ENCODE measurements around the gene ING4. TPM values are rescaled to one million over a fixed set of nuclear protein-coding genes. Genes with fewer than 3 reads are reported as not detected.

Gene ING4
- total RNA-seq, 1 experiment from 2014 or later = 23.0 TPM

DNA sequence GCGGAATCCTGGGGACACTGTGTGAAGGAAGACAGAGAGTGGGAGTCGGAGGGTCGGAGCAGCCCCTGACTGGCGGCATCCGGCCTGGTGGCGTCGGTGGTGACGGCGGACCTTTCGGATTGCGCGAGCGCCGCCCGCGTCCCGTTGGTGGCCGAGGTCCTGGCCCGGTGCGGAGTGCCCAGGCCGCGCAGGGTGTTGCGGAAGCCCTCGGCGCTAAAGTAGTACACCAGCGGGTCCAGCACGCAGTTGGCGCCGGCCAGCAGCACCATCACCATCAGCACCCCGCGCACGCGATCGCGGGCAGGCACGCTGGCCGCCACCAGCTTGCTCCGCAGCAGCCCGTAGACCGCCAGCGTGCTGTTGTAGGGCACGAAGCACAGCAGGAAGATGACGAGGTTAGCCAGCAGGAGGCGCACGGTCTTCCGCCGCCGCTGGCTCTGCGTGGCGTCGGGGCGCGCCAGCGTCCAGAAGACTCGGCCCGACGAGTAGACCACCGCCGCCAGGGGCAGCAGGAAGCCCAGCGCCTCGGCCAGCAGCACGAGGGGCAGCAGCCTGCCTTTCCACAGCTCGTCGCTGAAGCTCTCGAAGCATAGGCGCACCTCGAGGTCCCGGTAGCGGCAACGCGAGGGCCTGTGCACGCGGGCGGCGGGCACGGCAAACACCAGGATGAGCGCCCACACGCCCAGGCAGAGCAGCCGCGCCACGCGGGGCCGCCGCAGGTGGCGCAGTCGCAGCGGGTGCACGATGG, 42.6 kb downstream of the ING4 start (continued):
- TF ChIP-seq, protein P1, sequence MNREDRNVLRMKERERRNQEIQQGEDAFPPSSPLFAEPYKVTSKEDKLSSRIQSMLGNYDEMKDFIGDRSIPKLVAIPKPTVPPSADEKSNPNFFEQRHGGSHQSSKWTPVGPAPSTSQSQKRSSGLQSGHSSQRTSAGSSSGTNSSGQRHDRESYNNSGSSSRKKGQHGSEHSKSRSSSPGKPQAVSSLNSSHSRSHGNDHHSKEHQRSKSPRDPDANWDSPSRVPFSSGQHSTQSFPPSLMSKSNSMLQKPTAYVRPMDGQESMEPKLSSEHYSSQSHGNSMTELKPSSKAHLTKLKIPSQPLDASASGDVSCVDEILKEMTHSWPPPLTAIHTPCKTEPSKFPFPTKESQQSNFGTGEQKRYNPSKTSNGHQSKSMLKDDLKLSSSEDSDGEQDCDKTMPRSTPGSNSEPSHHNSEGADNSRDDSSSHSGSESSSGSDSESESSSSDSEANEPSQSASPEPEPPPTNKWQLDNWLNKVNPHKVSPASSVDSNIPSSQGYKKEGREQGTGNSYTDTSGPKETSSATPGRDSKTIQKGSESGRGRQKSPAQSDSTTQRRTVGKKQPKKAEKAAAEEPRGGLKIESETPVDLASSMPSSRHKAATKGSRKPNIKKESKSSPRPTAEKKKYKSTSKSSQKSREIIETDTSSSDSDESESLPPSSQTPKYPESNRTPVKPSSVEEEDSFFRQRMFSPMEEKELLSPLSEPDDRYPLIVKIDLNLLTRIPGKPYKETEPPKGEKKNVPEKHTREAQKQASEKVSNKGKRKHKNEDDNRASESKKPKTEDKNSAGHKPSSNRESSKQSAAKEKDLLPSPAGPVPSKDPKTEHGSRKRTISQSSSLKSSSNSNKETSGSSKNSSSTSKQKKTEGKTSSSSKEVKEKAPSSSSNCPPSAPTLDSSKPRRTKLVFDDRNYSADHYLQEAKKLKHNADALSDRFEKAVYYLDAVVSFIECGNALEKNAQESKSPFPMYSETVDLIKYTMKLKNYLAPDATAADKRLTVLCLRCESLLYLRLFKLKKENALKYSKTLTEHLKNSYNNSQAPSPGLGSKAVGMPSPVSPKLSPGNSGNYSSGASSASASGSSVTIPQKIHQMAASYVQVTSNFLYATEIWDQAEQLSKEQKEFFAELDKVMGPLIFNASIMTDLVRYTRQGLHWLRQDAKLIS (CRISPR knock-in tag; IDR thresholded peaks at IDR 0.05; ENCODE audit: borderline replicate concordance) = peak; percentile 98
- TF ChIP-seq ZNF423 (CRISPR knock-in tag; IDR thresholded peaks at IDR 0.05) = no peak
- TF ChIP-seq NFYB (CRISPR knock-in tag; conservative IDR thresholded peaks at IDR 0.05; ENCODE audit: low read depth) = no peak; the same call in 1 of the 2 replicates
- peak; percentile 85; the same call in 1 of the 2 replicates for TF ChIP-seq ATF1 (CRISPR knock-in tag; IDR thresholded peaks at IDR 0.05)
- peak; percentile 94 for TF ChIP-seq TEAD1 (CRISPR knock-in tag; IDR thresholded peaks at IDR 0.05)
- TF ChIP-seq ZNF512 (CRISPR knock-in tag; IDR thresholded peaks at IDR 0.05; ENCODE audit: borderline replicate concordance) = no peak
- TF ChIP-seq ZNF232 (CRISPR knock-in tag; IDR thresholded peaks at IDR 0.05) = peak; percentile 92
- TF ChIP-seq, protein P2, sequence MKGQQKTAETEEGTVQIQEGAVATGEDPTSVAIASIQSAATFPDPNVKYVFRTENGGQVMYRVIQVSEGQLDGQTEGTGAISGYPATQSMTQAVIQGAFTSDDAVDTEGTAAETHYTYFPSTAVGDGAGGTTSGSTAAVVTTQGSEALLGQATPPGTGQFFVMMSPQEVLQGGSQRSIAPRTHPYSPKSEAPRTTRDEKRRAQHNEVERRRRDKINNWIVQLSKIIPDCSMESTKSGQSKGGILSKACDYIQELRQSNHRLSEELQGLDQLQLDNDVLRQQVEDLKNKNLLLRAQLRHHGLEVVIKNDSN (CRISPR knock-in tag; IDR thresholded peaks at IDR 0.05) = peak; percentile 69
- TF ChIP-seq, protein P3, sequence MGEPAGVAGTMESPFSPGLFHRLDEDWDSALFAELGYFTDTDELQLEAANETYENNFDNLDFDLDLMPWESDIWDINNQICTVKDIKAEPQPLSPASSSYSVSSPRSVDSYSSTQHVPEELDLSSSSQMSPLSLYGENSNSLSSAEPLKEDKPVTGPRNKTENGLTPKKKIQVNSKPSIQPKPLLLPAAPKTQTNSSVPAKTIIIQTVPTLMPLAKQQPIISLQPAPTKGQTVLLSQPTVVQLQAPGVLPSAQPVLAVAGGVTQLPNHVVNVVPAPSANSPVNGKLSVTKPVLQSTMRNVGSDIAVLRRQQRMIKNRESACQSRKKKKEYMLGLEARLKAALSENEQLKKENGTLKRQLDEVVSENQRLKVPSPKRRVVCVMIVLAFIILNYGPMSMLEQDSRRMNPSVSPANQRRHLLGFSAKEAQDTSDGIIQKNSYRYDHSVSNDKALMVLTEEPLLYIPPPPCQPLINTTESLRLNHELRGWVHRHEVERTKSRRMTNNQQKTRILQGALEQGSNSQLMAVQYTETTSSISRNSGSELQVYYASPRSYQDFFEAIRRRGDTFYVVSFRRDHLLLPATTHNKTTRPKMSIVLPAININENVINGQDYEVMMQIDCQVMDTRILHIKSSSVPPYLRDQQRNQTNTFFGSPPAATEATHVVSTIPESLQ (CRISPR knock-in tag; IDR thresholded peaks at IDR 0.05) = no peak; the same call in 1 of the 2 replicates
- TF ChIP-seq, protein P4, sequence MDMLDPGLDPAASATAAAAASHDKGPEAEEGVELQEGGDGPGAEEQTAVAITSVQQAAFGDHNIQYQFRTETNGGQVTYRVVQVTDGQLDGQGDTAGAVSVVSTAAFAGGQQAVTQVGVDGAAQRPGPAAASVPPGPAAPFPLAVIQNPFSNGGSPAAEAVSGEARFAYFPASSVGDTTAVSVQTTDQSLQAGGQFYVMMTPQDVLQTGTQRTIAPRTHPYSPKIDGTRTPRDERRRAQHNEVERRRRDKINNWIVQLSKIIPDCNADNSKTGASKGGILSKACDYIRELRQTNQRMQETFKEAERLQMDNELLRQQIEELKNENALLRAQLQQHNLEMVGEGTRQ (CRISPR knock-in tag; IDR thresholded peaks at IDR 0.05) = no peak; the same call in 1 of the 2 replicates
- TF ChIP-seq CREM (CRISPR knock-in tag; IDR thresholded peaks at IDR 0.05) = peak; percentile 84
- peak; percentile 98 for TF ChIP-seq SMAD3 (CRISPR knock-in tag; IDR thresholded peaks at IDR 0.05; ENCODE audit: borderline replicate concordance)
- 0 out of 2 replicates have a peak, but pooled peaks have one; percentile 66 for TF ChIP-seq IRF2 (CRISPR knock-in tag; IDR thresholded peaks at IDR 0.05; ENCODE audit: borderline replicate concordance, low read depth)
- peak; percentile 21; the same call in 1 of the 2 replicates for TF ChIP-seq ZNF263 (CRISPR knock-in tag; IDR thresholded peaks at IDR 0.05; ENCODE audit: low read depth)
- TF ChIP-seq ZNF396 (CRISPR knock-in tag; IDR thresholded peaks at IDR 0.05; ENCODE audit: borderline replicate concordance) = no peak
- TF ChIP-seq OVOL2 (CRISPR knock-in tag; IDR thresholded peaks at IDR 0.05; ENCODE audit: borderline replicate concordance) = no peak
- peak; percentile 99 for TF ChIP-seq MAX (CRISPR knock-in tag; IDR thresholded peaks at IDR 0.05)
- TF ChIP-seq, protein P5, sequence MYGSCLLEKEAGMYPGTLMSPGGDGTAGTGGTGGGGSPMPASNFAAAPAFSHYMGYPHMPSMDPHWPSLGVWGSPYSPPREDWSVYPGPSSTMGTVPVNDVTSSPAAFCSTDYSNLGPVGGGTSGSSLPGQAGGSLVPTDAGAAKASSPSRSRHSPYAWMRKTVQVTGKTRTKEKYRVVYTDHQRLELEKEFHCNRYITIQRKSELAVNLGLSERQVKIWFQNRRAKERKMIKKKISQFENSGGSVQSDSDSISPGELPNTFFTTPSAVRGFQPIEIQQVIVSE (CRISPR knock-in tag; IDR thresholded peaks at IDR 0.05; ENCODE audit: borderline replicate concordance) = no peak
- TF ChIP-seq ZNF281 (CRISPR knock-in tag; IDR thresholded peaks at IDR 0.05) = peak; percentile 93
- TF ChIP-seq NR3C1 (CRISPR knock-in tag; conservative IDR thresholded peaks at IDR 0.05; ENCODE audit: low read depth) = peak; percentile 83; the same call in 1 of the 2 replicates
- TF ChIP-seq CBFB (CRISPR knock-in tag; IDR thresholded peaks at IDR 0.05; ENCODE audit: low read depth) = peak; percentile 76; the same call in 1 of the 2 replicates
- TF ChIP-seq ESRRA (CRISPR knock-in tag; IDR thresholded peaks at IDR 0.05; ENCODE audit: borderline replicate concordance) = peak; percentile 90
- TF ChIP-seq ZNF121 (CRISPR knock-in tag; IDR thresholded peaks at IDR 0.05) = peak; percentile 72
- no peak for TF ChIP-seq SOX15 (CRISPR knock-in tag; IDR thresholded peaks at IDR 0.05)
- TF ChIP-seq FOXJ3 (CRISPR knock-in tag; IDR thresholded peaks at IDR 0.05; ENCODE audit: borderline replicate concordance) = no peak
- peak; percentile 93; the same call in 1 of the 2 replicates for TF ChIP-seq KAT7 (CRISPR knock-in tag; IDR thresholded peaks at IDR 0.05; ENCODE audit: borderline replicate concordance)
